K562 (cell line): ENCODE data around the gene CLCN2. TPM values are rescaled to one million over a fixed set of nuclear protein-coding genes. Genes with fewer than 3 reads are reported as not detected.
A peak's percentile ranks its signal among the peaks of the same experiment; 100 is the strongest.

Source experiments
- ATAC-seq: fragments of 200-7000 bp; cut with Tn5 transposase; 3 replicates; pipeline ENCODE4 v1.9.1; 2020; ENCODE audit warnings: moderate library complexity
- BruUV-seq: library from RNA; stranded (reverse); fragments of 400-500 nt; replicated peaks from 2 replicates; lab custom pipeline; 2021; lab: Mats Ljungman, UMichigan
- CTCF ChIA-PET: fragments of 300-600 bp; formaldehyde crosslinking; extraction: SDS; loops from one replicate; lab custom pipeline; 2021; ENCODE audit warnings: low intra/inter-chr PET ratio; lab: Yijun Ruan, JAX
- POLR2A ChIA-PET: fragments of 300-600, 350-650 bp; sonication (Branson Sonifier 250); formaldehyde crosslinking; extraction: SDS; loops from one replicate; lab custom pipeline; 2021; ENCODE audit warnings: antibody characterized with exemption, inconsistent platforms; lab: Yijun Ruan, JAX
- DNase-seq, 4 experiments: peaks; one replicate each; pipeline versions ENCODE4 v3.0.0 to v3.0.0-alpha.2; 2011 to 2018; ENCODE audit warnings: low spot score in 3 of 4, mixed read lengths in 3 of 4; ENCODE audit errors: extremely low read depth in 1 of 4
- FAIRE-seq: peaks from 2 replicates; lab custom pipeline; 2011; peaks lifted over from hg19 to GRCh38; lab: Jason Lieb, UNC
- H2AFZ ChIP-seq: 2 replicates; pipeline ENCODE4 v1.6.0; 2011; ENCODE audit warnings: low read depth, low read length, control low read depth, inconsistent platforms
- H3K27ac ChIP-seq: fragments of 200-600 bp; 3 replicates; pipeline ENCODE4 v1.8.0; 2011; ENCODE audit warnings: low read depth, mild to moderate bottlenecking, control low read depth, inconsistent platforms, low read length, moderate library complexity, mixed read lengths; ENCODE audit errors: extremely low read depth
- H3K27me3 ChIP-seq, 2 experiments: fragments of 300-600 bp in 1 of 2; 2 replicates in 1 of 2; 3 replicates in 1 of 2; pipeline versions ENCODE4 v1.6.0 to v1.8.0; 2011; ENCODE audit warnings: inconsistent platforms in 2 of 2, low read length in 2 of 2, mild to moderate bottlenecking in 1 of 2, mixed read lengths in 1 of 2, moderate library complexity in 1 of 2; ENCODE audit not compliant: control insufficient read depth in 2 of 2, insufficient read depth in 2 of 2
- H3K36me3 ChIP-seq: fragments of 300-600 bp; 3 replicates; pipeline ENCODE4 v1.8.0; 2011; ENCODE audit warnings: mild to moderate bottlenecking, low read length, inconsistent platforms; ENCODE audit not compliant: control insufficient read depth, insufficient read depth
- H3K4me1 ChIP-seq, 2 experiments: fragments of 200-600 bp in 1 of 2; replicated peaks in 1 of 2; 2 replicates in 1 of 2; 3 replicates in 1 of 2; pipeline versions ENCODE4 v1.5.1 to v1.8.0; 2011; ENCODE audit warnings: inconsistent platforms in 2 of 2, low read length in 2 of 2, mild to moderate bottlenecking in 1 of 2, mixed read lengths in 1 of 2, moderate library complexity in 1 of 2; ENCODE audit not compliant: control insufficient read depth in 2 of 2, insufficient read depth in 2 of 2
- H3K4me2 ChIP-seq: 2 replicates; pipeline ENCODE4 v1.6.1; 2011; ENCODE audit warnings: low read length, control low read depth, inconsistent platforms, mixed read lengths; ENCODE audit not compliant: insufficient read depth
- H3K4me3 ChIP-seq: fragments of 200-600 bp; sonication (generic), shearing (Covaris generic); 2 replicates; pipeline ENCODE4 v1.5.1; 2016; ENCODE audit warnings: control low read depth, inconsistent platforms
- H3K79me2 ChIP-seq: fragments of 200-600 bp; 3 replicates; pipeline ENCODE4 v1.8.0; 2011; ENCODE audit warnings: low read length, inconsistent platforms; ENCODE audit not compliant: control insufficient read depth, insufficient read depth
- H3K9ac ChIP-seq, 2 experiments: 2 replicates each; pipeline versions ENCODE4 v1.6.0 to v1.6.1; 2011; ENCODE audit warnings: low read depth in 2 of 2, low read length in 2 of 2, control low read depth in 1 of 2, inconsistent platforms in 1 of 2, mild to moderate bottlenecking in 1 of 2, mixed read lengths in 1 of 2; ENCODE audit not compliant: insufficient read depth in 1 of 2
- H3K9me1 ChIP-seq: one replicate; pipeline ENCODE4 v1.6.0; 2011; ENCODE audit warnings: inconsistent platforms, mild to moderate bottlenecking, low read length, moderate library complexity; ENCODE audit not compliant: control insufficient read depth, insufficient read depth
- H3K9me3 ChIP-seq: replicated peaks from 2 replicates; pipeline ENCODE4 v1.5.1; 2011; ENCODE audit warnings: low read depth, low read length, inconsistent platforms; ENCODE audit not compliant: control insufficient read depth, insufficient read depth
- H4K20me1 ChIP-seq: replicated peaks from 2 replicates; pipeline ENCODE4 v1.6.1; 2011; ENCODE audit warnings: low read length, inconsistent platforms, mixed read lengths; ENCODE audit not compliant: control insufficient read depth, insufficient read depth
- BCOR ChIP-seq: fragments of 450-650 bp; IDR thresholded peaks from 2 replicates; pipeline ENCODE4 v1.6.1; 2016
- HDAC2 ChIP-seq: fragments of 450-650 bp; IDR thresholded peaks from 2 replicates; pipeline ENCODE4 v1.6.1; 2016; ENCODE audit warnings: mild to moderate bottlenecking
- NFIC ChIP-seq: fragments of 450-650 bp; IDR thresholded peaks from 2 replicates; pipeline ENCODE4 v1.6.1; 2017; ENCODE audit warnings: mild to moderate bottlenecking, inconsistent platforms
- PRPF4 ChIP-seq: fragments of 200-400 bp; formaldehyde crosslinking; IDR thresholded peaks from one replicate; pipeline ENCODE4 v1.6.1; 2017; ENCODE audit warnings: low read length, low read depth, mild to moderate bottlenecking; ENCODE audit not compliant: insufficient read depth, poor library complexity, severe bottlenecking
- RCOR1 ChIP-seq, 2 experiments: IDR thresholded peaks; 2 replicates each; pipeline ENCODE4 v1.6.1; 2012; ENCODE audit warnings: low read depth in 2 of 2, low read length in 2 of 2, borderline replicate concordance in 1 of 2, improper control_type of control experiment in 1 of 2
- SMARCA5 ChIP-seq: fragments of 450-650 bp; IDR thresholded peaks from 2 replicates; pipeline ENCODE4 v1.6.1; 2016
- ZFP36 ChIP-seq: fragments of 150-350 bp; IDR thresholded peaks from 2 replicates; pipeline ENCODE4 v1.6.1; 2018; ENCODE audit warnings: low read length, low read depth; ENCODE audit not compliant: partially characterized antibody
- WGBS: fragments of 100-300 bp; shearing (Covaris generic); methylation state at CpG from one replicate; pipeline ENCODE4 v1.1.6; 2016; ENCODE audit warnings: low coverage, mixed read lengths; ENCODE audit not compliant: insufficient coverage; ENCODE audit errors: missing lambda C conversion rate; 5-methylcytosine and 5-hydroxymethylcytosine counted together
- in situ Hi-C: fragments of 300-500 bp; cut with MboI; formaldehyde crosslinking; loops from 4 replicates; pipeline ENCODE4 v1.15.0; 2018; ENCODE audit warnings: inconsistent platforms, mixed read lengths
- intact Hi-C: fragments of 100-400 bp; cut with micrococcal nuclease; formaldehyde crosslinking; loops from 2 replicates; pipeline ENCODE4 v1.14.2; 2022
- polyA plus RNA-seq, 8 experiments: library from polyadenylated mRNA; depleted of rRNA in 4 of 8; stranded (reverse) in 5 of 8; unstranded in 3 of 8; fragments of >200 nt; fragmentation: Nextera tagmentation in 2 of 8; fragmentation: Illumina TruSeq in 1 of 8; extraction: Ambion mirVana in 2 of 8; extraction: Trizol in 1 of 8; gene quantifications; 2 replicates each; pipeline versions ENCODE4 v1.2.1 to v1.2.3, GENCODE V29; 2011 to 2014; ENCODE audit warnings: inconsistent platforms in 1 of 8, missing spikeins in 1 of 8
- total RNA-seq, 7 experiments: library from RNA; depleted of rRNA in 6 of 7; stranded (reverse); fragments of >200 nt in 6 of 7; fragmentation: Illumina TruSeq in 2 of 7; extraction: Trizol in 2 of 7; gene quantifications; 2 replicates each; pipeline versions ENCODE4 v1.2.1 to v1.2.3, GENCODE V29; 2011 to 2021; ENCODE audit warnings: low replicate concordance in 1 of 7
- TF ChIP-seq, protein P1 (sequence below): sonication (generic); formaldehyde crosslinking; IDR thresholded peaks from 2 replicates; pipeline ENCODE4 v1.8.1; 2023; ENCODE audit warnings: mild to moderate bottlenecking, missing genetic modification reagents
- TF ChIP-seq, protein P2 (sequence below): fragments of 450-650 bp; formaldehyde crosslinking; IDR thresholded peaks from 2 replicates; pipeline ENCODE4 v1.4.0; 2020; ENCODE audit warnings: mild to moderate bottlenecking, moderate library complexity

The CLCN2 gene
- total and polyA plus RNA-seq, 9 of the 15 experiments (the other 6 are each of a cell fraction or from before 2014, with no cell fraction given), result 0.10 to 14.0 (median 6.9) TPM

DNA sequence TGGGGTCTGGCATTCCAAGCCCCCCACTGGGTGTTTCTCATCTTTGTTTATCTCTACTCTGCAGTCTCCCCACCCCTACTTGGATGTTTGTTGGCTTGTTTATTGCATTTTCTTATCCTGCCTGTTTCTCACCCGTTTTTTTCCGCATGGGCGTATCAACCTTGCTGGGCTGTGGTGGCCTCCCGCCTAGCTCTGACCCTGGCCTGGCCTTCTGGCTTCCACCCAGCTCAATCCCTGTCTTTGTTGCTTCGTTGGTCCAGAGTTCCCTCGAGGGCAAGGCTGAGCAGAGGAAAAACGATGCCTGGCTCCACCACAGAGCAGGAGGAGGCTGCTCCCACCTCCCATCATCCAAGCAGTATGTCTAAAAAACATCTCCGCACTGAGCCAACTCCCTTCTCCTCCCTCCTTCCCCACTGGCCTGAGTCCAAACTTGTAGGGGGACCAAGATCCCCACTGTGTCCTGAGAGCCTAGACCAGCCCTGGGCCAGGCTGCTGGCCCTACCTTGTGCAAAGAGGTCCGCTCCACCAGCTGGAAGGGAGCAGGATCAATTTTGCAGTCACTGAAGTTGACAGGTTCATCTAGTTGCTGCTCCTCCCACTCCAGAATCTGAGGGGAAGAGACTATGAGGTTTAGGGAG is 9.8 kb downstream of the CLCN2 start:
- Histone ChIP-seq H3K9me3 (no peaks in the 10 kb centered on the region), H3K27ac (no peak overlapping the region), H4K20me1 (no peaks in the 10 kb centered on the region), H3K4me1 (peaks cover 46 to 69% of the 10 kb centered on the region in 2 experiments), H3K79me2 (peaks cover 2% of the 10 kb centered on the region; the same call in 2 of the 3 replicates), H3K27me3 (no peaks in the 10 kb centered on the region), H3K4me2 (no peak overlapping the region), H3K4me3 (no peak overlapping the region), H3K9me1 (peaks cover 2% of the 10 kb centered on the region), H2AFZ (no peak overlapping the region), H3K9ac (peak overlapping the region in 1 of 2 experiments; percentile 85; a peak in 1 of 4 replicates), H3K36me3 (peaks cover 71% of the 10 kb centered on the region; the same call in 2 of the 3 replicates)
- CTCF ChIA-PET, result interaction anchor here (0.6 kb wide), 1 partner anchor 416 kb away, joined by 3 read pairs; no protein-coding TSS in a partner anchor
- POLR2A ChIA-PET, result interaction anchor here (0.7 to 2.0 kb wide), 4 partner anchors 9 to 20 kb away, joined by 3 to 6 read pairs (median 4); no protein-coding TSS in a partner anchor
- in situ Hi-C loops, result no loop called here
- intact Hi-C loops, result no loop called here
- FAIRE-seq (no peak), DNase-seq (no peak), ATAC-seq (no peak)
- no TSS peak for BruUV-seq
- 27% methylated on average over 9 of the region's 9 CpGs for WGBS
- TF ChIP-seq PRPF4 (no peak), NFIC (peak; percentile 37)

DNA sequence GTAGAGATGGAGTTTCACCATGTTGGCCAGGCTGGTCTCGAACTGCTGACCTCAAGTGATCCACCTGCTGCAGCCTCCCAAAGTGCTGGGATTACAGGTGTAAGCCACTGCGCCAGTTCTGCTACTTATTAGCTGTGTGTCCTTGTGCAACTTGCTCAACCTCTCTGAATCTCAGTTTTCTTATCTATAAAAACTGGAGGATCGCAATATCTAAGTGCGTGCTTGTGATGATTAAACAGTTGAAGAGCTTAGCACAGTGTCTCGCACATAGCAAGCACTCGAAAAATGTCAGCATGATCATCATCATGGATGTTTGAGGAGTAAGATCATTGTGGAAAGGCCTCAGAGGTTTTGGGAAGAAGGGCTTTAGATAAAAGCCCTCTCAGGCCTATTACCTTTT is 10.8 kb downstream of the CLCN2 start:
- no TSS peak for BruUV-seq
- H3K4me3 ChIP-seq, result no peak overlapping the region
- CTCF ChIA-PET, result no interaction called here
- no peak for DNase-seq
- FAIRE-seq, result no peak
- H3K36me3 ChIP-seq, result peaks cover 68% of the 10 kb centered on the region; the same call in 2 of the 3 replicates
- H3K79me2 ChIP-seq, result peaks cover 8% of the 10 kb centered on the region; the same call in 2 of the 3 replicates
- H4K20me1 ChIP-seq, result no peaks in the 10 kb centered on the region
- 90% methylated on average over 6 of the region's 6 CpGs for WGBS
- in situ Hi-C loops, result no loop called here
- no peak overlapping the region for H3K4me2 ChIP-seq
- H3K27ac ChIP-seq, result no peak overlapping the region
- peaks cover 6% of the 10 kb centered on the region for H3K9me1 ChIP-seq
- no peaks in the 10 kb centered on the region for H3K27me3 ChIP-seq
- POLR2A ChIA-PET, result interaction anchor here (1.5 to 2.0 kb wide), 2 partner anchors 8 to 21 kb away, joined by 5 to 6 read pairs; no protein-coding TSS in a partner anchor
- peaks cover 56 to 78% of the 10 kb centered on the region in 2 experiments for H3K4me1 ChIP-seq
- intact Hi-C loops, result no loop called here
- no peak overlapping the region for H3K9ac ChIP-seq
- no peak for ATAC-seq
- no peaks in the 10 kb centered on the region for H3K9me3 ChIP-seq
- H2AFZ ChIP-seq, result no peak overlapping the region
- peak; percentile 86 for TF ChIP-seq SMARCA5
- TF ChIP-seq HDAC2, result peak; percentile 49; the same call in 1 of the 2 replicates
- TF ChIP-seq BCOR, result peak; percentile 97
- TF ChIP-seq, protein P1, sequence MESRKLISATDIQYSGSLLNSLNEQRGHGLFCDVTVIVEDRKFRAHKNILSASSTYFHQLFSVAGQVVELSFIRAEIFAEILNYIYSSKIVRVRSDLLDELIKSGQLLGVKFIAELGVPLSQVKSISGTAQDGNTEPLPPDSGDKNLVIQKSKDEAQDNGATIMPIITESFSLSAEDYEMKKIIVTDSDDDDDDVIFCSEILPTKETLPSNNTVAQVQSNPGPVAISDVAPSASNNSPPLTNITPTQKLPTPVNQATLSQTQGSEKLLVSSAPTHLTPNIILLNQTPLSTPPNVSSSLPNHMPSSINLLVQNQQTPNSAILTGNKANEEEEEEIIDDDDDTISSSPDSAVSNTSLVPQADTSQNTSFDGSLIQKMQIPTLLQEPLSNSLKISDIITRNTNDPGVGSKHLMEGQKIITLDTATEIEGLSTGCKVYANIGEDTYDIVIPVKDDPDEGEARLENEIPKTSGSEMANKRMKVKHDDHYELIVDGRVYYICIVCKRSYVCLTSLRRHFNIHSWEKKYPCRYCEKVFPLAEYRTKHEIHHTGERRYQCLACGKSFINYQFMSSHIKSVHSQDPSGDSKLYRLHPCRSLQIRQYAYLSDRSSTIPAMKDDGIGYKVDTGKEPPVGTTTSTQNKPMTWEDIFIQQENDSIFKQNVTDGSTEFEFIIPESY, result 0 out of 2 replicates have a peak, but pooled peaks have one; percentile 18
- TF ChIP-seq RCOR1 (IDR thresholded peaks at IDR 0.05; ENCODE audit: borderline replicate concordance in 1 of 2, low read depth in 2 of 2, low read length in 2 of 2), result 0 out of 4 replicates have a peak, but pooled peaks of 1 of the 2 experiments have one; percentile 23
- TF ChIP-seq, protein P2, sequence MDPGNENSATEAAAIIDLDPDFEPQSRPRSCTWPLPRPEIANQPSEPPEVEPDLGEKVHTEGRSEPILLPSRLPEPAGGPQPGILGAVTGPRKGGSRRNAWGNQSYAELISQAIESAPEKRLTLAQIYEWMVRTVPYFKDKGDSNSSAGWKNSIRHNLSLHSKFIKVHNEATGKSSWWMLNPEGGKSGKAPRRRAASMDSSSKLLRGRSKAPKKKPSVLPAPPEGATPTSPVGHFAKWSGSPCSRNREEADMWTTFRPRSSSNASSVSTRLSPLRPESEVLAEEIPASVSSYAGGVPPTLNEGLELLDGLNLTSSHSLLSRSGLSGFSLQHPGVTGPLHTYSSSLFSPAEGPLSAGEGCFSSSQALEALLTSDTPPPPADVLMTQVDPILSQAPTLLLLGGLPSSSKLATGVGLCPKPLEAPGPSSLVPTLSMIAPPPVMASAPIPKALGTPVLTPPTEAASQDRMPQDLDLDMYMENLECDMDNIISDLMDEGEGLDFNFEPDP (CRISPR knock-in tag), result no peak
- peak; percentile 70 for TF ChIP-seq ZFP36
